ENCODE measurements around the gene PPP1R7.

The PPP1R7 gene

DNA sequence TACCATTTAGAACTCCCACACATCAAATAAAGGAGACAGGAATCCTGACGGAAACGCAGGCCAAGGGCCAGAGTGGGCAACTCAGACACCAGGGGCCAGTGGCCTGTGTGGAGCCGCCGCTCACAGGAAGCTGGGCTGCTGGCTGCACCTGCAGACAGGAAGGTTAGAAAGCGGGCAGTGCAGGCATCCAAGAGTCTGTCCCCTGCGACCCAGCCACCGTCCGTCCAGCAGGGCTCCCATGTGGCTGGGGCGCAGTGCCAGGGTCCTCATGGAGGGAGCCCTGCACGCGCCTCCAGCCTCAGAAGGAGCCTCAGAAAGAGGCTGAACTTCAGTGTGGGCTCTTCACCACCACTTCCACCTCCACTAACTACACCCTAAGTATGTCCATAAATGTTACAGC, 35.7 kb downstream of the PPP1R7 start:
- ChIA-PET POLR2A (no interaction called here), CTCF (no interaction called here)
- no peak overlapping the region for H3K27ac ChIP-seq (ENCODE audit: extremely low read depth, low read depth, low read length)
- H3K36me3 ChIP-seq (ENCODE audit: control insufficient read depth in 2 of 2, insufficient read depth in 1 of 2, low read length in 2 of 2), result peaks cover 0 to 21% of the 10 kb centered on the region in 2 experiments; a peak in 2 of 3 replicates
- no peaks in the 10 kb centered on the region for H3K9me3 ChIP-seq (ENCODE audit: control insufficient read depth, insufficient read depth, low read depth, low read length)
- no peaks in the 10 kb centered on the region for H3K4me1 ChIP-seq (ENCODE audit: control insufficient read depth, insufficient read depth, low read length)
- H3K4me3 ChIP-seq (ENCODE audit: low read depth, low read length), result no peak overlapping the region
- TF ChIP-seq, protein P1, sequence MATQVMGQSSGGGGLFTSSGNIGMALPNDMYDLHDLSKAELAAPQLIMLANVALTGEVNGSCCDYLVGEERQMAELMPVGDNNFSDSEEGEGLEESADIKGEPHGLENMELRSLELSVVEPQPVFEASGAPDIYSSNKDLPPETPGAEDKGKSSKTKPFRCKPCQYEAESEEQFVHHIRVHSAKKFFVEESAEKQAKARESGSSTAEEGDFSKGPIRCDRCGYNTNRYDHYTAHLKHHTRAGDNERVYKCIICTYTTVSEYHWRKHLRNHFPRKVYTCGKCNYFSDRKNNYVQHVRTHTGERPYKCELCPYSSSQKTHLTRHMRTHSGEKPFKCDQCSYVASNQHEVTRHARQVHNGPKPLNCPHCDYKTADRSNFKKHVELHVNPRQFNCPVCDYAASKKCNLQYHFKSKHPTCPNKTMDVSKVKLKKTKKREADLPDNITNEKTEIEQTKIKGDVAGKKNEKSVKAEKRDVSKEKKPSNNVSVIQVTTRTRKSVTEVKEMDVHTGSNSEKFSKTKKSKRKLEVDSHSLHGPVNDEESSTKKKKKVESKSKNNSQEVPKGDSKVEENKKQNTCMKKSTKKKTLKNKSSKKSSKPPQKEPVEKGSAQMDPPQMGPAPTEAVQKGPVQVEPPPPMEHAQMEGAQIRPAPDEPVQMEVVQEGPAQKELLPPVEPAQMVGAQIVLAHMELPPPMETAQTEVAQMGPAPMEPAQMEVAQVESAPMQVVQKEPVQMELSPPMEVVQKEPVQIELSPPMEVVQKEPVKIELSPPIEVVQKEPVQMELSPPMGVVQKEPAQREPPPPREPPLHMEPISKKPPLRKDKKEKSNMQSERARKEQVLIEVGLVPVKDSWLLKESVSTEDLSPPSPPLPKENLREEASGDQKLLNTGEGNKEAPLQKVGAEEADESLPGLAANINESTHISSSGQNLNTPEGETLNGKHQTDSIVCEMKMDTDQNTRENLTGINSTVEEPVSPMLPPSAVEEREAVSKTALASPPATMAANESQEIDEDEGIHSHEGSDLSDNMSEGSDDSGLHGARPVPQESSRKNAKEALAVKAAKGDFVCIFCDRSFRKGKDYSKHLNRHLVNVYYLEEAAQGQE (tag by site-specific recombination; IDR thresholded peaks at IDR 0.05), result no peak
- TF ChIP-seq ZNF837 (tag by site-specific recombination; IDR thresholded peaks at IDR 0.05) (no peak), ZNF76 (tag by site-specific recombination; IDR thresholded peaks at IDR 0.05; ENCODE audit: borderline replicate concordance, low read depth) (no peak), SCRT1 (tag by site-specific recombination; IDR thresholded peaks at IDR 0.05; ENCODE audit: borderline replicate concordance) (no peak), ZNF112 (tag by site-specific recombination; IDR thresholded peaks at IDR 0.05) (no peak), ZNF707 (tag by site-specific recombination; IDR thresholded peaks at IDR 0.05) (no peak), ZNF132 (tag by site-specific recombination; IDR thresholded peaks at IDR 0.05; ENCODE audit: borderline replicate concordance) (no peak), MYNN (tag by site-specific recombination; IDR thresholded peaks at IDR 0.05; ENCODE audit: borderline replicate concordance) (no peak), ZNF654 (tag by site-specific recombination; IDR thresholded peaks at IDR 0.05; ENCODE audit: low read depth) (no peak), ZNF48 (tag by site-specific recombination; IDR thresholded peaks at IDR 0.05) (no peak), ZBTB17 (tag by site-specific recombination; IDR thresholded peaks at IDR 0.05) (no peak), ZNF311 (tag by site-specific recombination; IDR thresholded peaks at IDR 0.05; ENCODE audit: borderline replicate concordance) (no peak), ZXDB (tag by site-specific recombination; IDR thresholded peaks at IDR 0.05) (no peak)
- TF ChIP-seq, protein P2, sequence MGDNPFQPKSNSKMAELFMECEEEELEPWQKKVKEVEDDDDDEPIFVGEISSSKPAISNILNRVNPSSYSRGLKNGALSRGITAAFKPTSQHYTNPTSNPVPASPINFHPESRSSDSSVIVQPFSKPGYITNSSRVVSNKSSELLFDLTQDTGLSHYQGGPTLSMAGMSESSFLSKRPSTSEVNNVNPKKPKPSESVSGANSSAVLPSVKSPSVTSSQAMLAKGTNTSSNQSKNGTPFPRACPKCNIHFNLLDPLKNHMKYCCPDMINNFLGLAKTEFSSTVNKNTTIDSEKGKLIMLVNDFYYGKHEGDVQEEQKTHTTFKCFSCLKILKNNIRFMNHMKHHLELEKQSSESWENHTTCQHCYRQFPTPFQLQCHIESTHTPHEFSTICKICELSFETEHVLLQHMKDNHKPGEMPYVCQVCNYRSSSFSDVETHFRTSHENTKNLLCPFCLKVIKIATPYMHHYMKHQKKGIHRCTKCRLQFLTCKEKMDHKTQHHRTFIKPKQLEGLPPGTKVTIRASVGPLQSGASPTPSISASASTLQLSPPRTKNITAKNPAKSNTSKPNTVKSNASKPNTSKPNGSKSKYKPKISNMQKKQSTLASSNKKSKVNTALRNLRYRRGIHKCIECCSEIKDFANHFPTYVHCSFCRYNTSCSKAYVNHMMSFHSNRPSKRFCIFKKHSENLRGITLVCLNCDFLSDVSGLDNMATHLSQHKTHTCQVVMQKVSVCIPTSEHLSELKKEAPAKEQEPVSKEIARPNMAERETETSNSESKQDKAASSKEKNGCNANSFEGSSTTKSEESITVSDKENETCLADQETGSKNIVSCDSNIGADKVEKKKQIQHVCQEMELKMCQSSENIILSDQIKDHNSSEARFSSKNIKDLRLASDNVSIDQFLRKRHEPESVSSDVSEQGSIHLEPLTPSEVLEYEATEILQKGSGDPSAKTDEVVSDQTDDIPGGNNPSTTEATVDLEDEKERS (tag by site-specific recombination; IDR thresholded peaks at IDR 0.05), result no peak
- TF ChIP-seq, protein P3, sequence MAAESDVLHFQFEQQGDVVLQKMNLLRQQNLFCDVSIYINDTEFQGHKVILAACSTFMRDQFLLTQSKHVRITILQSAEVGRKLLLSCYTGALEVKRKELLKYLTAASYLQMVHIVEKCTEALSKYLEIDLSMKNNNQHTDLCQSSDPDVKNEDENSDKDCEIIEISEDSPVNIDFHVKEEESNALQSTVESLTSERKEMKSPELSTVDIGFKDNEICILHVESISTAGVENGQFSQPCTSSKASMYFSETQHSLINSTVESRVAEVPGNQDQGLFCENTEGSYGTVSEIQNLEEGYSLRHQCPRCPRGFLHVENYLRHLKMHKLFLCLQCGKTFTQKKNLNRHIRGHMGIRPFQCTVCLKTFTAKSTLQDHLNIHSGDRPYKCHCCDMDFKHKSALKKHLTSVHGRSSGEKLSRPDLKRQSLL (tag by site-specific recombination; IDR thresholded peaks at IDR 0.05), result no peak
- TF ChIP-seq, protein P4, sequence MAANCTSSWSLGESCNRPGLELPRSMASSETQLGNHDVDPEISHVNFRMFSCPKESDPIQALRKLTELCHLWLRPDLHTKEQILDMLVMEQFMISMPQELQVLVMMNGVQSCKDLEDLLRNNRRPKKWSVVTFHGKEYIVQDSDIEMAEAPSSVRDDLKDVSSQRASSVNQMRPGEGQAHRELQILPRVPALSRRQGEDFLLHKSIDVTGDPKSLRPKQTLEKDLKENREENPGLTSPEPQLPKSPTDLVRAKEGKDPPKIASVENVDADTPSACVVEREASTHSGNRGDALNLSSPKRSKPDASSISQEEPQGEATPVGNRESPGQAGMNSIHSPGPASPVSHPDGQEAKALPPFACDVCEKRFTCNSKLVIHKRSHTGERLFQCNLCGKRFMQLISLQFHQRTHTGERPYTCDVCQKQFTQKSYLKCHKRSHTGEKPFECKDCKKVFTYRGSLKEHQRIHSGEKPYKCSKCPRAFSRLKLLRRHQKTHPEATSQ (tag by site-specific recombination; IDR thresholded peaks at IDR 0.05), result no peak
- TF ChIP-seq, protein P5, sequence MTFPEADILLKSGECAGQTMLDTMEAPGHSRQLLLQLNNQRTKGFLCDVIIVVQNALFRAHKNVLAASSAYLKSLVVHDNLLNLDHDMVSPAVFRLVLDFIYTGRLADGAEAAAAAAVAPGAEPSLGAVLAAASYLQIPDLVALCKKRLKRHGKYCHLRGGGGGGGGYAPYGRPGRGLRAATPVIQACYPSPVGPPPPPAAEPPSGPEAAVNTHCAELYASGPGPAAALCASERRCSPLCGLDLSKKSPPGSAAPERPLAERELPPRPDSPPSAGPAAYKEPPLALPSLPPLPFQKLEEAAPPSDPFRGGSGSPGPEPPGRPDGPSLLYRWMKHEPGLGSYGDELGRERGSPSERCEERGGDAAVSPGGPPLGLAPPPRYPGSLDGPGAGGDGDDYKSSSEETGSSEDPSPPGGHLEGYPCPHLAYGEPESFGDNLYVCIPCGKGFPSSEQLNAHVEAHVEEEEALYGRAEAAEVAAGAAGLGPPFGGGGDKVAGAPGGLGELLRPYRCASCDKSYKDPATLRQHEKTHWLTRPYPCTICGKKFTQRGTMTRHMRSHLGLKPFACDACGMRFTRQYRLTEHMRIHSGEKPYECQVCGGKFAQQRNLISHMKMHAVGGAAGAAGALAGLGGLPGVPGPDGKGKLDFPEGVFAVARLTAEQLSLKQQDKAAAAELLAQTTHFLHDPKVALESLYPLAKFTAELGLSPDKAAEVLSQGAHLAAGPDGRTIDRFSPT (tag by site-specific recombination; IDR thresholded peaks at IDR 0.05), result no peak
- TF ChIP-seq, protein P6, sequence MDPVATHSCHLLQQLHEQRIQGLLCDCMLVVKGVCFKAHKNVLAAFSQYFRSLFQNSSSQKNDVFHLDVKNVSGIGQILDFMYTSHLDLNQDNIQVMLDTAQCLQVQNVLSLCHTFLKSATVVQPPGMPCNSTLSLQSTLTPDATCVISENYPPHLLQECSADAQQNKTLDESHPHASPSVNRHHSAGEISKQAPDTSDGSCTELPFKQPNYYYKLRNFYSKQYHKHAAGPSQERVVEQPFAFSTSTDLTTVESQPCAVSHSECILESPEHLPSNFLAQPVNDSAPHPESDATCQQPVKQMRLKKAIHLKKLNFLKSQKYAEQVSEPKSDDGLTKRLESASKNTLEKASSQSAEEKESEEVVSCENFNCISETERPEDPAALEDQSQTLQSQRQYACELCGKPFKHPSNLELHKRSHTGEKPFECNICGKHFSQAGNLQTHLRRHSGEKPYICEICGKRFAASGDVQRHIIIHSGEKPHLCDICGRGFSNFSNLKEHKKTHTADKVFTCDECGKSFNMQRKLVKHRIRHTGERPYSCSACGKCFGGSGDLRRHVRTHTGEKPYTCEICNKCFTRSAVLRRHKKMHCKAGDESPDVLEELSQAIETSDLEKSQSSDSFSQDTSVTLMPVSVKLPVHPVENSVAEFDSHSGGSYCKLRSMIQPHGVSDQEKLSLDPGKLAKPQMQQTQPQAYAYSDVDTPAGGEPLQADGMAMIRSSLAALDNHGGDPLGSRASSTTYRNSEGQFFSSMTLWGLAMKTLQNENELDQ (tag by site-specific recombination; IDR thresholded peaks at IDR 0.05; ENCODE audit: low read depth), result no peak
- TF ChIP-seq, protein P7, sequence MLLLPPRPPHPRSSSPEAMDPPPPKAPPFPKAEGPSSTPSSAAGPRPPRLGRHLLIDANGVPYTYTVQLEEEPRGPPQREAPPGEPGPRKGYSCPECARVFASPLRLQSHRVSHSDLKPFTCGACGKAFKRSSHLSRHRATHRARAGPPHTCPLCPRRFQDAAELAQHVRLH (tag by site-specific recombination; IDR thresholded peaks at IDR 0.05), result no peak
